HL-60 (cell line): Measurements from ENCODE around the gene GPS1.
A peak's percentile ranks its signal among the peaks of the same experiment; 100 is the strongest.

Source experiments
- DNase-seq, 2 experiments: peaks; one replicate each; pipeline ENCODE4 v3.0.0-alpha.2; 2010 to 2020; ENCODE audit warnings: low read depth in 1 of 2, low spot score in 1 of 2
- H3K27ac ChIP-seq: fragments of 250-450 bp; sonication (Bioruptor Pico); replicated peaks from 2 replicates; pipeline ENCODE4 v1.5.1; 2020; ENCODE audit warnings: mild to moderate bottlenecking, moderate library complexity
- H3K27me3 ChIP-seq: fragments of 250-450 bp; sonication (Bioruptor Pico); 2 replicates; pipeline ENCODE4 v1.5.1; 2021; ENCODE audit warnings: mild to moderate bottlenecking, moderate library complexity; ENCODE audit not compliant: insufficient read depth, poor library complexity, severe bottlenecking
- H3K4me3 ChIP-seq: replicated peaks from 2 replicates; pipeline ENCODE4 v1.5.1; 2011; ENCODE audit warnings: mild to moderate bottlenecking, control low read depth, low read length; ENCODE audit not compliant: insufficient read depth
- GABPA ChIP-seq: IDR thresholded peaks from 2 replicates; pipeline ENCODE4 v1.6.1; 2012; ENCODE audit warnings: low read depth
- POLR2AphosphoS5 ChIP-seq: IDR thresholded peaks from 2 replicates; pipeline ENCODE4 v1.6.1; 2012; ENCODE audit warnings: low read depth
- REST ChIP-seq: IDR thresholded peaks from 2 replicates; pipeline ENCODE4 v1.6.1; 2012; ENCODE audit warnings: low read depth; ENCODE audit not compliant: insufficient replicate concordance
- SPI1 ChIP-seq: IDR thresholded peaks from 2 replicates; pipeline ENCODE4 v1.6.1; 2012; ENCODE audit warnings: low read depth, mild to moderate bottlenecking, borderline replicate concordance
- TF ChIP-seq, protein P1 (sequence below): IDR thresholded peaks from one replicate; pipeline ENCODE4 v1.5.1; 2011; ENCODE audit warnings: low read length, control low read depth, inconsistent platforms; ENCODE audit not compliant: insufficient read depth

Gene GPS1

DNA sequence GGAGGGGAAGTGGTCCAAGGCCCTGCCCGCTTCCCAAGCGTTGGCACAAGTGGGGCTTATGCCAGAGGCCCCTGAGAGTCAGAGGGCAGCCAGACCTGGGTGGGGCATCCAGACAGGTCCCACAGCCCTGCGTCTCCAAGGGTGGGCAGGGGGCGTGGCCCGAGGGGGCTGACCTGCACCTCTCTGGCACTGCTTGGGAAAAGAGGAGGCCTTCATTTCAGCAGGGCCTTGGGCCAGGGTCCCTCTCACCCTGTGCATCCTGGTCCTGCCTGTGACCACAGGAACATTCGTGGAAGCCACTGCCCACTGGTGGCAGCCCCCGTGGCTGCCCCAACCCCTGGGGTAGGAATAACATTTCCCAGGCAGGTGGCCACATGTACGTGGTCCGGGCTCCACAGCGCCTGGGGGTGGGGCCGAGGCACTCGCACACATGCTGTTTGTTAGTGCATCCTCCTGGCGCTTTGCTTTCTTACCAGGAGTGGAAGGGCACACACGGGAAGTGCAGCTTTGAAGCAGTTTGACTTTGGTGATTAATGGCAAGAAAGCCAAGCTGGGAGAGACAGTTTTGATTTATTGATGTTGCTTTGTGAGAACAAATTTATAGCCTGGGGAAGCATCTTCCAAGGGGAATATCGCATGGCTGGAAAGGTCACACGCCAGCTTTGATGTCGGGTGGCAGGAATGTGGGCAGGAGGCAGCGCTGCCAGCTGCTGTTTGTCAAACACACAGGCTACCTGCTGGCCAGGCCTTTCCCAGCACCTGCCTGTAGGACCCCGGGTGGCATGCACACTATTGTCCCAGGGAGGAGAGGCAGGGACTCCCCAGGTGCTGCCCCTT is 33.3 kb upstream of the GPS1 start:
- no peak for DNase-seq
- H3K27me3 ChIP-seq: no peaks in the 10 kb centered on the region
- TF ChIP-seq REST (no peak), SPI1 (no peak), GABPA (no peak), POLR2AphosphoS5 (no peak; the same call in none of the 2 replicates)
- TF ChIP-seq, protein P1, sequence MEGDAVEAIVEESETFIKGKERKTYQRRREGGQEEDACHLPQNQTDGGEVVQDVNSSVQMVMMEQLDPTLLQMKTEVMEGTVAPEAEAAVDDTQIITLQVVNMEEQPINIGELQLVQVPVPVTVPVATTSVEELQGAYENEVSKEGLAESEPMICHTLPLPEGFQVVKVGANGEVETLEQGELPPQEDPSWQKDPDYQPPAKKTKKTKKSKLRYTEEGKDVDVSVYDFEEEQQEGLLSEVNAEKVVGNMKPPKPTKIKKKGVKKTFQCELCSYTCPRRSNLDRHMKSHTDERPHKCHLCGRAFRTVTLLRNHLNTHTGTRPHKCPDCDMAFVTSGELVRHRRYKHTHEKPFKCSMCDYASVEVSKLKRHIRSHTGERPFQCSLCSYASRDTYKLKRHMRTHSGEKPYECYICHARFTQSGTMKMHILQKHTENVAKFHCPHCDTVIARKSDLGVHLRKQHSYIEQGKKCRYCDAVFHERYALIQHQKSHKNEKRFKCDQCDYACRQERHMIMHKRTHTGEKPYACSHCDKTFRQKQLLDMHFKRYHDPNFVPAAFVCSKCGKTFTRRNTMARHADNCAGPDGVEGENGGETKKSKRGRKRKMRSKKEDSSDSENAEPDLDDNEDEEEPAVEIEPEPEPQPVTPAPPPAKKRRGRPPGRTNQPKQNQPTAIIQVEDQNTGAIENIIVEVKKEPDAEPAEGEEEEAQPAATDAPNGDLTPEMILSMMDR: no peak
- no peak overlapping the region for H3K4me3 ChIP-seq
- no peak overlapping the region for H3K27ac ChIP-seq

DNA sequence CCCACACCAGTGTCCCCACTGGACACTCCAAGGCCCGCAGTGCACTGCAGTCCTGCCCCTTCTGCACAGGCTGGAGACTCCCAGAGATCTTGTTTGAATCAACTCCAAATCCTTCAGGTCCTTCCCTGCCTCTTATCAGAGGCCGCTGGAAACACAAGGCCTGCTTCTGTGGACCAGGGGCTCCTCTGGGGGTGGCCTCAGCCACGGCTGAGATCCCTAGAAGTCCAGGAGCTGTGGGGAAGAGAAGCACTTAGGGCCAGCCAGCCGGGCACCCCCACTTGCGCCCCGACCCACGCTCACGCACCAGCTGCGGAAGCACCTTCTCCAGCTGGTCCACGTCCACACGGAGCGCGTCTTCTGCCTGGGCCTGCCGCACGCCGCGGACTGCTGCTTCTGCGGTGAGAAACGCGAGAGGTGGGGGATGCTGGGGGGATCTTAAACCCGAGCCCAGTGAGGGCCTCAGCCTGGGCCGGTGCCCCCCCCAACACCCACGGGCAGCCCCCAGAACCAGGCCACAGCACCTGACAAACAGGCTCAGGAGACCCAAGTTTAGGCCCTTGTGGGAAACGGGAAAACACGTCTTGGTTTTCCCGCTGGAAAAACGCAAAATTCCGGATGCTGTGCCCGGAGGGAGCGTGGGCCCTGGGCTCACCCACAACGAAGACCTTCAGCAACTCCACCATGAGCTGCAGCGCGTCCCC is 32.6 kb upstream of the GPS1 start:
- Histone ChIP-seq H3K4me3 (no peak overlapping the region), H3K27me3 (no peaks in the 10 kb centered on the region), H3K27ac (no peak overlapping the region)
- no peak for DNase-seq
- TF ChIP-seq SPI1 (no peak), REST (no peak), GABPA (no peak), POLR2AphosphoS5 (0 out of 2 replicates have a peak, but pooled peaks have one; percentile 31)
- TF ChIP-seq, protein P1: no peak

GRCh38 chr17:82019690-82020571 is 31.8 kb upstream of the GPS1 start:
- Histone ChIP-seq H3K27me3 (no peaks in the 10 kb centered on the region), H3K4me3 (no peak overlapping the region), H3K27ac (no peak overlapping the region)
- no peak for TF ChIP-seq REST
- TF ChIP-seq, protein P1: peak; percentile 82
- DNase-seq: peak; percentile 52 to 72
